NCI-H345 treated with DMSO at 0.1 percent for 48 hours (cell line): ENCODE measurements around the gene GRID1.
"Not testable (repeated sequence)": the region's sequence is repeated elsewhere in the genome, so short reads cannot be mapped to it uniquely, and the experiment has no call there.

Experiments used
- DNase-seq: peaks from one replicate; lab custom pipeline; 2025; ENCODE audit not compliant: unreplicated experiment; lab: John Stamatoyannopoulos, UW

The GRID1 gene

GRCh38 chr10:86256690-86257315 is 109.8 kb downstream of the GRID1 start:
- DNase-seq: peak; percentile 40

- no peak for DNase-seq
Measured at GRCh38 chr10:86255405-86256251, 111.0 kb downstream of the GRID1 start.

- DNase-seq: peak; percentile 54
Measured at GRCh38 chr10:86254526-86255174, 111.9 kb downstream of the GRID1 start.

DNA sequence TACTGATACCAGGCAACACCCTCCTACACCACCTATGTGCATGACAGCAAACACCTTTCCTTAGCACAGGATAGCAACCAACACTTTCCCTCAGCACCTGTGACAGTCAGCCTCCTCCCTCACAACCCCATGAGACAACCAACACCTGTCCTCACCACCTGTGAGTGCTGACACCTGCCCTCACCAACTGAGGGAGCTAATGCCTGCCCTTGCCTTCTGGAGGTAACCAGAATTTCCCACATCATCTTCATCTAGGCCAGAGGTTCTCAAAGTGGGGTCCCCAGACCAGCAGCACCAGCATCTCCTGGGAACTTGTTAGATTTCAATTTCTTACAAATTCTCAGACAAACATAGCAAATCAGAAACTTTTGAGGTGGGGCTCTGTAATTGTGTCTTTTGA is 112.5 kb downstream of the GRID1 start:
- no peak for DNase-seq

- no peak for DNase-seq
Measured at GRCh38 chr10:86253091-86254072, 113.2 kb downstream of the GRID1 start.

- no peak for DNase-seq
Measured at GRCh38 chr10:86252556-86252955, 114.0 kb downstream of the GRID1 start.

GRCh38 chr10:86252079-86252478 is 114.5 kb downstream of the GRID1 start:
- DNase-seq: no peak

DNA sequence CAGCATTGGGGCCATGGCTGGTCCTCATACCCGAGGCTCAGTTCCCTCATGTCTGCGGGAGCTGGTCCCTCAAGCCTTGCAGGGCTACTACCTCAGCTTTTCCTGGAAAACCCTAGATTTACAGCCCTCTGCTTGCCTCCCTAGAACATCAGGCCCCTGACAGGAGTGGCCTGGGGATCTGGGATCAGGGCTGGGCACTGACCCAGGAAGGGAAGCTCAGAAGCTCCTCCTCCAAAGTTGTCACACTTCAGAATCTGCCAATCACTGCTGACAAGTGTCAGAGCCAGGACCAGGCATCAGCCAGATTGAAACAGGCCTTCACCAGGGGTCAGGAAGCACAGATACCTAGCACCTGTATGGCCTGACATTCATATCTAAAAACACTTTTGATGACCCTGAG is 115.2 kb downstream of the GRID1 start:
- DNase-seq: no peak

DNA sequence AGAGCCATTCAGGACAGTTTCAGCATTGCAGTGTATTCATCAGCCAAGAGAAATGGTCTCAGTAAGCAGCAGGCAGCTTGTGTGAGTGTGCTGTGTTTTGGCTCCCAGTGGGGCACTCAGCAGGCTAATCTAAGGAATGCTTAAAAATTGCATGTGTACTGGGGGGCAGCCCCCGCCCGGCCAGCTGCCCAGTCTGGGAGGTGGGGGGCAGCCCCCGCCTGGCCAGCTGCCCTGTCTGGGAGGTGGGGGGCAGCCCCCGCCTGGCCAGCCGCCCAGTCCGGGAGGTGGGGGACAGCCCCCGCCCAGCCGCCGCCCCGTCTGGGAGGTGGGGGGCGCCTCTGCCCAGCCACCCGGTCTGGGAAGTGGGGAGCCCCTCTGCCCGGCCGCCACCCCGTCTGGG is 116.2 kb downstream of the GRID1 start:
- DNase-seq: no peak

DNA sequence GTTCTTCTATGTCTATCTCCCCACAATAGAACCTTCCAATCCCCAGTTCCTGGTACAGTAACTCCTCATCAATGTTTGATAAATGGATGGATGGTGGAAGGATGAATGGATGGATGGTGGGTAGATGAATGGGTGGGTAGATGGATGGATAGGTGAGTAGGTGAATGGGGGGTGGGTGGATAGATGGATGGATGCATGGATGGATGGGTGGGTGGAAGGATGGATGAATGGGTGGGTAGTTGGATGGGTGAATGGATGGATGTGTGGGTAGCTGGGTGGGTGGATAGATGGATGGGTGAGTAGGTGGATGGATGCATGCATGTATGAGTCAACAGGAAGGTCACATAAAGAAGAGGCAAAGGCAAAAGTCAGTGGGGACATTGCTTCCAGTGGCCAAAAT is 116.8 kb downstream of the GRID1 start:
- no peak for DNase-seq

DNA sequence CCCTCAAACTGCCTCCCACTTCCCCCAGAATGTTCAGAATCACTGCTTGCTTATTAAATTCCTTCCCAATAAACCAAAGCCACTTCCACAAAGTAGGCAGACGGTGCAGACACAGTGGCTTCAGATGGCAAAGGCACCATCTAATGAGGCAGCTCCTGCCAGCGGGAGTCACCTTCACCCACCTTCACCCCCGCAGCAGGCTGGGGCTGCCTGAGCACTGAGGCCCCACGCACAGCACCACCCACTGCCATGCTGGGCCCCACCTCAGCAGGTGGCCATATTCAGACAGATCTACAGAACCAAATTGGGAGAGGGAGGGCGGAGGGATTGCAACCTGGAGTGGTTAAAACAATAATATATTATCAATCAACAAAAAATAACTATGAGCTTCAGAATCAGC is 118.5 kb downstream of the GRID1 start:
- DNase-seq: no peak

- DNase-seq: no peak
Measured at GRCh38 chr10:86247588-86247987, 119.0 kb downstream of the GRID1 start.

DNA sequence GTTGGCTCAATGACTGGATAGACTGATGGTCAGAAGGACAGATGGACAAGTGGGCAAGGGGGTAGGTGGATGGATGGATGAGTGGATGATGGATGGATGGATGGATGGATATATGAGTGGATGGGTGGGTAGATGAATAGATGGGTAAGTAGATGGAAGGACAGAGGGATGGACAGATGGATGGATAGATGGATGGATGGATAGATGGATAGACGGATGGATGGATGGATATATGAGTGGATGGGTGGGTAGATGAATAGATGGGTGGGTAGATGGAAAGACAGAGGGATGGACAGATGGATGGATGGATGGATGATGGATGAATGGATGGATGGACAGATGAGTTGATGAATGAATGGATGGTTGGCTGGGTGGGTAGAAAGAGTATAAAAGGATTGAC is 119.5 kb downstream of the GRID1 start:
- no peak for DNase-seq

- DNase-seq: no peak
Measured at GRCh38 chr10:86246279-86246940, 120.2 kb downstream of the GRID1 start.

GRCh38 chr10:86245015-86245394 is 121.6 kb downstream of the GRID1 start:
- DNase-seq: no peak

GRCh38 chr10:86244297-86245014 is 122.1 kb downstream of the GRID1 start:
- no peak for DNase-seq

DNA sequence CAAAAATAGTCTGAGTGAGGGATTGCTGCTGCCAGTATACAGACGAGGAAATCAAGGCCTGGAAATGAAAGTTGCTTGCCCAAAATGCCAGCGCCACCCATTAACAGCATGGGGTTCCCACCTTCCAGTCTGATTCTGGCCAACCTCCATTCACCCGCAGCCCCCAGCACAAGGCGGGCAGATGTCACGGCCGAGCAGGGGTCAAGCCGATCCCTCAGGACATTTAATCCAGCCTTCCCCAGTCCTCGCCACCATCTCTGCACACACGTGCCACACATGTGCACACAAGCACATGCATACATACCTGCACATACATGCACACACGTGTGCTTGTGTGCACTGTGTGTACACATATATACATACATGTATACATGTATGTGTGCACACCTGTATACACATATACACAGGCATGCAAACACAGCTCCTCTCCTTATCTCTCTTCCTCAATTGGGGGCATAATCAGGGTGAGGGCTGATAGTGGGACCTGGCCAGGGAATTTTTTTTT is 122.9 kb downstream of the GRID1 start:
- no peak for DNase-seq

DNA sequence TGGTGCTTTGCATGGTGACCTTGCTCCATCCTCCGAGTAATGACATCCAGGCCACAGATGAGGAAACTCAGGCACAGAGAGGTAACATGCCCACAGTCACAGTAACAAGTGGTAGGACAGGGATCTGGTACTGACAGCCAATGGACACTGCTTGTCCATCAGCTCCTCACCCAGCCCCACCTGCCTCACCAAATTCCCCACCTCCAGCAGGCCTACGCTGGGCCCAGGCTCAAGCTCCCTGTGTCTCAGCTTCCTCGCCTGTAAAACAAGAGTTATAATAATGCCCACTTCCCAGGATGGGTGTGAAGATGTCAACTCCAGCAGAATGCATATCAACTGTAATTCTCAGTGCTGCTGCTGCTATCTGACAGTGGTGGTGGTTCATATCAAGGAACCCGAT is 123.8 kb downstream of the GRID1 start:
- no peak for DNase-seq

GRCh38 chr10:86238089-86238488 is 128.5 kb downstream of the GRID1 start:
- DNase-seq: not testable (repeated sequence)
